A549 (cell line): Measurements from ENCODE around the gene KAT7. TPM values are rescaled to one million over a fixed set of nuclear protein-coding genes. Genes with fewer than 3 reads are reported as not detected.

Experiments
- ATAC-seq, 2 experiments: fragments of 200-7000 bp in 1 of 2; fragments of >200 bp in 1 of 2; cut with Nextera tagmentation in 1 of 2; cut with Tn5 transposase in 1 of 2; 3 replicates each; pipeline versions ENCODE4 v1.8.0 to v1.9.1; 2018 to 2020; ENCODE audit warnings: mild to moderate bottlenecking in 1 of 2, moderate library complexity in 1 of 2
- CTCF ChIA-PET: fragments of 300-600 bp; sonication (Branson Sonifier 250); formaldehyde crosslinking; extraction: SDS; loops from one replicate; lab custom pipeline; 2021; ENCODE audit warnings: antibody characterized with exemption, inconsistent platforms; lab: Yijun Ruan, JAX
- POLR2A ChIA-PET: fragments of 350-600 bp; formaldehyde crosslinking; extraction: SDS; loops from one replicate; lab custom pipeline; 2021; ENCODE audit warnings: antibody characterized with exemption, inconsistent platforms; lab: Yijun Ruan, JAX
- DNase-seq, 2 experiments: peaks; one replicate each; pipeline versions ENCODE4 v3.0.0 to v3.0.0-alpha.2; 2011 to 2016; ENCODE audit warnings: low read depth in 1 of 2, low spot score in 1 of 2
- FAIRE-seq: peaks from 2 replicates; lab custom pipeline; 2011; peaks lifted over from hg19 to GRCh38; lab: Jason Lieb, UNC
- H3K27ac ChIP-seq, 2 experiments: fragments of >200 bp; sonication (Bioruptor Twin); formaldehyde crosslinking; 3 replicates each; pipeline ENCODE4 v1.5.1; 2016 to 2017
- H3K4me1 ChIP-seq: fragments of >200 bp; sonication (Bioruptor Twin); formaldehyde crosslinking; 3 replicates; pipeline ENCODE4 v1.6.1; 2016
- H3K4me2 ChIP-seq: fragments of >200 bp; sonication (Bioruptor Twin); formaldehyde crosslinking; 3 replicates; pipeline ENCODE4 v1.6.1; 2016
- H3K4me3 ChIP-seq: fragments of >200 bp; sonication (Bioruptor Twin); formaldehyde crosslinking; 3 replicates; pipeline ENCODE4 v1.5.1; 2016
- H3K9me3 ChIP-seq: fragments of >200 bp; sonication (Bioruptor Twin); formaldehyde crosslinking; 3 replicates; pipeline ENCODE4 v1.6.1; 2016
- CBX2 ChIP-seq: fragments of 200-600 bp; sonication (generic); IDR thresholded peaks from 2 replicates; pipeline ENCODE4 v1.6.1; 2016; ENCODE audit warnings: low read depth, mild to moderate bottlenecking, borderline replicate concordance
- CEBPB ChIP-seq, 2 experiments: fragments of >200 bp in 1 of 2; sonication (Bioruptor Twin) in 1 of 2; formaldehyde crosslinking in 1 of 2; IDR thresholded peaks; 2 replicates each; pipeline ENCODE4 v1.6.1; 2012 to 2016
- CHD2 ChIP-seq: fragments of 150-350 bp; IDR thresholded peaks from 2 replicates; pipeline ENCODE4 v1.6.1; 2014; ENCODE audit warnings: low read length; ENCODE audit not compliant: partially characterized antibody
- CHD4 ChIP-seq: fragments of 200-600 bp; sonication (generic); IDR thresholded peaks from 2 replicates; pipeline ENCODE4 v1.6.1; 2016; ENCODE audit warnings: antibody characterized with exemption, mild to moderate bottlenecking, borderline replicate concordance
- CTCF ChIP-seq: fragments of >200 bp; sonication (Bioruptor Twin); formaldehyde crosslinking; IDR thresholded peaks from 3 replicates; pipeline ENCODE4 v1.5.1; 2016
- ELK1 ChIP-seq: fragments of 150-350 bp; IDR thresholded peaks from 2 replicates; pipeline ENCODE4 v1.6.1; 2014; ENCODE audit warnings: low read depth, mild to moderate bottlenecking, low read length
- EP300 ChIP-seq, 2 experiments: fragments of >200 bp; sonication (Bioruptor Twin); formaldehyde crosslinking; IDR thresholded peaks; 2 replicates in 1 of 2; 3 replicates in 1 of 2; pipeline ENCODE4 v1.6.1; 2016 to 2017
- ESRRA ChIP-seq: fragments of 150-350 bp; IDR thresholded peaks from 2 replicates; pipeline ENCODE4 v1.6.1; 2014; ENCODE audit warnings: mild to moderate bottlenecking, low read length, borderline replicate concordance
- FOSB ChIP-seq: fragments of 250-450 bp; sonication (Bioruptor Pico); IDR thresholded peaks from 2 replicates; pipeline ENCODE4 v1.5.0; 2020; ENCODE audit warnings: mild to moderate bottlenecking, moderate library complexity
- HEYL ChIP-seq: fragments of 250-450 bp; sonication (Bioruptor Pico); IDR thresholded peaks from 2 replicates; pipeline ENCODE4 v1.8.0; 2021; ENCODE audit warnings: mild to moderate bottlenecking, moderate library complexity
- HOXB5 ChIP-seq: fragments of 250-450 bp; sonication (Bioruptor Pico); IDR thresholded peaks from 2 replicates; pipeline ENCODE4 v1.5.0; 2020; ENCODE audit warnings: mild to moderate bottlenecking, moderate library complexity
- JUNB ChIP-seq: fragments of >200 bp; sonication (Bioruptor Twin); formaldehyde crosslinking; IDR thresholded peaks from 2 replicates; pipeline ENCODE4 v1.6.1; 2016
- KDM5A ChIP-seq: fragments of 200-600 bp; sonication (generic); IDR thresholded peaks from 2 replicates; pipeline ENCODE4 v1.6.1; 2016; ENCODE audit warnings: antibody characterized with exemption, mild to moderate bottlenecking
- NFE2L2 ChIP-seq: fragments of 150-350 bp; conservative IDR thresholded peaks from 2 replicates; pipeline ENCODE4 v1.6.1; 2014; ENCODE audit warnings: low read length
- NR3C1 ChIP-seq: fragments of >200 bp; sonication (Bioruptor Twin); formaldehyde crosslinking; IDR thresholded peaks from 3 replicates; pipeline ENCODE4 v1.6.1; 2017
- POLR2A ChIP-seq: IDR thresholded peaks from 2 replicates; pipeline ENCODE4 v1.6.1; 2012; ENCODE audit warnings: mild to moderate bottlenecking, low read length
- RAD21 ChIP-seq, 2 experiments: fragments of >200 bp in 1 of 2; sonication (Bioruptor Twin) in 1 of 2; formaldehyde crosslinking in 1 of 2; IDR thresholded peaks in 1 of 2; conservative IDR thresholded peaks in 1 of 2; 2 replicates in 1 of 2; 3 replicates in 1 of 2; pipeline ENCODE4 v1.6.1; 2012 to 2018; ENCODE audit warnings: inconsistent platforms in 1 of 2
- RARB ChIP-seq: fragments of 250-450 bp; sonication (Bioruptor Pico); IDR thresholded peaks from 2 replicates; pipeline ENCODE4 v1.8.0; 2021; ENCODE audit warnings: mild to moderate bottlenecking, moderate library complexity
- RFX5 ChIP-seq: fragments of 450-650 bp; IDR thresholded peaks from 2 replicates; pipeline ENCODE4 v1.7.1; 2014; ENCODE audit warnings: antibody characterized with exemption, mild to moderate bottlenecking, moderate library complexity
- SMC3 ChIP-seq: fragments of >200 bp; sonication (Bioruptor Twin); formaldehyde crosslinking; IDR thresholded peaks from 3 replicates; pipeline ENCODE4 v1.6.1; 2018; ENCODE audit warnings: inconsistent platforms
- ZFP36 ChIP-seq: fragments of 450-650 bp; IDR thresholded peaks from 2 replicates; pipeline ENCODE4 v1.6.1; 2014; ENCODE audit warnings: borderline replicate concordance; ENCODE audit not compliant: partially characterized antibody
- ZNF302 ChIP-seq: fragments of 250-450 bp; sonication (Bioruptor Pico); IDR thresholded peaks from 2 replicates; pipeline ENCODE4 v1.9.0; 2021; ENCODE audit warnings: inconsistent platforms, mild to moderate bottlenecking, moderate library complexity
- WGBS: methylation state at CpG from one replicate; pipeline ENCODE4 v1.1.6; 2017; ENCODE audit errors: missing lambda C conversion rate; 5-methylcytosine and 5-hydroxymethylcytosine counted together
- polyA plus RNA-seq, 4 experiments: library from polyadenylated mRNA; depleted of rRNA in 3 of 4; stranded (reverse); fragments of >200 nt; fragmentation: RNase III in 1 of 4; extraction: RNeasy Plus Mini Kit Qiagen cat#74134 plus additional on column Dnase treatment in 1 of 4; gene quantifications; 2 replicates in 3 of 4; 3 replicates in 1 of 4; pipeline ENCODE4 v1.2.3, GENCODE V29; 2011 to 2017
- TF ChIP-seq, protein P1 (sequence below): fragments of 250-450 bp; sonication (Bioruptor Pico); IDR thresholded peaks from 2 replicates; pipeline ENCODE4 v1.5.0; 2020; ENCODE audit warnings: low read depth, mild to moderate bottlenecking, moderate library complexity
- TF ChIP-seq, protein P2 (sequence below): IDR thresholded peaks from 2 replicates; pipeline ENCODE4 v1.6.1; 2012
- TF ChIP-seq, protein P3 (sequence below): fragments of 450-650 bp; IDR thresholded peaks from 2 replicates; pipeline ENCODE4 v1.6.1; 2014; ENCODE audit warnings: antibody characterized with exemption
- TF ChIP-seq, protein P4 (sequence below): fragments of 250-450 bp; sonication (Bioruptor Pico); IDR thresholded peaks from 2 replicates; pipeline ENCODE4 v1.5.0; 2021; ENCODE audit warnings: mild to moderate bottlenecking, moderate library complexity, borderline replicate concordance

The KAT7 gene
- polyA plus RNA-seq, 2 of the 4 experiments (the other 2 are of a cell fraction), result 33.2 to 48.7 TPM

- Histone ChIP-seq H3K9me3 (no peaks in the 10 kb centered on the region), H3K27ac (no peak overlapping the region), H3K4me3 (no peak overlapping the region), H3K4me2 (no peak overlapping the region)
- DNase-seq, result no peak
- 86% methylated on average over 3 of the region's 3 CpGs for WGBS
- no peak for FAIRE-seq
- CTCF ChIA-PET, result interaction anchor here (0.6 kb wide), 2 partner anchors 160 to 413 kb away, joined by 3 read pairs; no protein-coding TSS in a partner anchor
- ATAC-seq, result no peak
- POLR2A ChIA-PET, result no interaction called here
- TF ChIP-seq ZFP36 (no peak), POLR2A (no peak), HOXB5 (CRISPR knock-in tag) (no peak), CHD4 (no peak), NR3C1 (no peak), ZNF302 (no peak), HEYL (CRISPR knock-in tag) (no peak), RAD21 (conservative IDR thresholded peaks at IDR 0.05 in 1 of 2, IDR thresholded peaks at IDR 0.05 in 1 of 2) (no peak), ELK1 (no peak), CTCF (no peak; the same call in 2 of the 3 replicates), RFX5 (no peak), JUNB (no peak), FOSB (CRISPR knock-in tag) (no peak), RARB (CRISPR knock-in tag) (no peak)
- TF ChIP-seq, protein P1, sequence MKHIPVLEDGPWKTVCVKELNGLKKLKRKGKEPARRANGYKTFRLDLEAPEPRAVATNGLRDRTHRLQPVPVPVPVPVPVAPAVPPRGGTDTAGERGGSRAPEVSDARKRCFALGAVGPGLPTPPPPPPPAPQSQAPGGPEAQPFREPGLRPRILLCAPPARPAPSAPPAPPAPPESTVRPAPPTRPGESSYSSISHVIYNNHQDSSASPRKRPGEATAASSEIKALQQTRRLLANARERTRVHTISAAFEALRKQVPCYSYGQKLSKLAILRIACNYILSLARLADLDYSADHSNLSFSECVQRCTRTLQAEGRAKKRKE, result no peak
- TF ChIP-seq, protein P2, sequence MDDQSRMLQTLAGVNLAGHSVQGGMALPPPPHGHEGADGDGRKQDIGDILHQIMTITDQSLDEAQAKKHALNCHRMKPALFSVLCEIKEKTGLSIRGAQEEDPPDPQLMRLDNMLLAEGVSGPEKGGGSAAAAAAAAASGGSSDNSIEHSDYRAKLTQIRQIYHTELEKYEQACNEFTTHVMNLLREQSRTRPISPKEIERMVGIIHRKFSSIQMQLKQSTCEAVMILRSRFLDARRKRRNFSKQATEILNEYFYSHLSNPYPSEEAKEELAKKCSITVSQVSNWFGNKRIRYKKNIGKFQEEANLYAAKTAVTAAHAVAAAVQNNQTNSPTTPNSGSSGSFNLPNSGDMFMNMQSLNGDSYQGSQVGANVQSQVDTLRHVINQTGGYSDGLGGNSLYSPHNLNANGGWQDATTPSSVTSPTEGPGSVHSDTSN, result no peak
- TF ChIP-seq, all 56 proteins: peak for 0
- H3K4me1 ChIP-seq, result peaks cover 21% of the 10 kb centered on the region
These were observed 53.1 kb downstream of the KAT7 start for GRCh38 chr17:49841548-49841947.

DNA sequence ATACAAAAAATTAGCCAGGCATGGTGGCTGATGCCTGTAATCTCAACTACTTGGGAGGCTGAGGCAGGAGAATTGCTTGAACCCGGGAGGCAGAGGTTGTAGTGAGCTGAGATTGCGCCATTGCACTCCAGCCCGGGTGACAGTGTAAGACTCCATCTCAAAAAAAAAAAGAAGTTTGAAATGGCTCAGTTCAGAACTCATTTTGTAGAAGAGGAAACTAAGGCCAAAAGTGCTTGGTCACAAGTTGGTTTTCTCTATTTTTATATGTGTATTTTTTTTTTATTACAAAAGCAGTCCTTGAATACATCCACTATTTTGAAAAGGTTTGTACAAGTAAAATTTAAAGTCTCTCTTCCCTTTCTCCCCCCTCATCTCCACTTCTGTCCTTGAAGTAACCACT is 53.9 kb downstream of the KAT7 start:
- TF ChIP-seq, protein P3, sequence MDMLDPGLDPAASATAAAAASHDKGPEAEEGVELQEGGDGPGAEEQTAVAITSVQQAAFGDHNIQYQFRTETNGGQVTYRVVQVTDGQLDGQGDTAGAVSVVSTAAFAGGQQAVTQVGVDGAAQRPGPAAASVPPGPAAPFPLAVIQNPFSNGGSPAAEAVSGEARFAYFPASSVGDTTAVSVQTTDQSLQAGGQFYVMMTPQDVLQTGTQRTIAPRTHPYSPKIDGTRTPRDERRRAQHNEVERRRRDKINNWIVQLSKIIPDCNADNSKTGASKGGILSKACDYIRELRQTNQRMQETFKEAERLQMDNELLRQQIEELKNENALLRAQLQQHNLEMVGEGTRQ, result no peak
- TF ChIP-seq EP300 (IDR thresholded peaks at IDR 0.05) (no peak), CBX2 (no peak), CHD2 (no peak), HEYL (CRISPR knock-in tag) (no peak), NFE2L2 (no peak), ZFP36 (no peak), CHD4 (no peak), ESRRA (no peak), CEBPB (IDR thresholded peaks at IDR 0.05) (no peak), KDM5A (no peak), SMC3 (no peak)
- TF ChIP-seq, protein P4, sequence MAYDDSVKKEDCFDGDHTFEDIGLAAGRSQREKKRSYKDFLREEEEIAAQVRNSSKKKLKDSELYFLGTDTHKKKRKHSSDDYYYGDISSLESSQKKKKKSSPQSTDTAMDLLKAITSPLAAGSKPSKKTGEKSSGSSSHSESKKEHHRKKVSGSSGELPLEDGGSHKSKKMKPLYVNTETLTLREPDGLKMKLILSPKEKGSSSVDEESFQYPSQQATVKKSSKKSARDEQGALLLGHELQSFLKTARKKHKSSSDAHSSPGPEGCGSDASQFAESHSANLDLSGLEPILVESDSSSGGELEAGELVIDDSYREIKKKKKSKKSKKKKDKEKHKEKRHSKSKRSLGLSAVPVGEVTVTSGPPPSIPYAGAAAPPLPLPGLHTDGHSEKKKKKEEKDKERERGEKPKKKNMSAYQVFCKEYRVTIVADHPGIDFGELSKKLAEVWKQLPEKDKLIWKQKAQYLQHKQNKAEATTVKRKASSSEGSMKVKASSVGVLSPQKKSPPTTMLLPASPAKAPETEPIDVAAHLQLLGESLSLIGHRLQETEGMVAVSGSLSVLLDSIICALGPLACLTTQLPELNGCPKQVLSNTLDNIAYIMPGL (CRISPR knock-in tag), result no peak
- TF ChIP-seq, all 56 proteins: peak for 0
- no peak for FAIRE-seq
- Histone ChIP-seq H3K9me3 (no peaks in the 10 kb centered on the region), H3K27ac (no peak overlapping the region), H3K4me1 (peaks cover 12% of the 10 kb centered on the region; the same call in 2 of the 3 replicates), H3K4me3 (no peak overlapping the region), H3K4me2 (no peak overlapping the region)
- ChIA-PET POLR2A (no interaction called here), CTCF (interaction anchor here (0.6 to 1.2 kb wide), 3 partner anchors 11 to 414 kb away, joined by 3 read pairs; no protein-coding TSS in a partner anchor)
- DNase-seq, result no peak
- no peak for ATAC-seq
- 81% methylated on average over 3 of the region's 3 CpGs for WGBS
